Amygdala (tissue), 56 donors: Measurements from ENCODE around the gene TANC1.

ENCODE experiments used
- DNase-seq, 56 donors: peaks; one replicate each; lab custom pipeline; 2025; lab: John Stamatoyannopoulos, UW

TANC1 gene

GRCh38 chr2:159108181-159108893 lies 139.9 kb downstream of the TANC1 start:
- no peak for DNase-seq

GRCh38 chr2:159109517-159109916 lies 141.1 kb downstream of the TANC1 start:
- no peak for DNase-seq

- DNase-seq: no peak
These were observed 142.3 kb downstream of the TANC1 start for GRCh38 chr2:159110784-159111183.

GRCh38 chr2:159111346-159111927 lies 143.0 kb downstream of the TANC1 start:
- peak in 32 of 56 donors; percentile 6 to 74 (median 40) for DNase-seq

GRCh38 chr2:159114835-159115234 lies 146.4 kb downstream of the TANC1 start:
- no peak for DNase-seq

GRCh38 chr2:159116922-159117321 lies 148.5 kb downstream of the TANC1 start:
- DNase-seq: no peak

- DNase-seq: no peak
These were observed 149.2 kb downstream of the TANC1 start for GRCh38 chr2:159117658-159118057.

GRCh38 chr2:159118115-159118858 lies 149.8 kb downstream of the TANC1 start:
- peak; percentile 20 to 96 (median 74) for DNase-seq

- DNase-seq: no peak
These were observed 150.5 kb downstream of the TANC1 start for GRCh38 chr2:159118859-159119500.

GRCh38 chr2:159119652-159120257 lies 151.3 kb downstream of the TANC1 start:
- no peak for DNase-seq

GRCh38 chr2:159123786-159124185 lies 155.3 kb downstream of the TANC1 start:
- DNase-seq: no peak

GRCh38 chr2:159124441-159124911 lies 156.0 kb downstream of the TANC1 start:
- DNase-seq: peak in 1 of 56 donors; percentile 20

- DNase-seq: no peak
These were observed 156.6 kb downstream of the TANC1 start for GRCh38 chr2:159124931-159125467.

GRCh38 chr2:159125858-159126257 lies 157.4 kb downstream of the TANC1 start:
- no peak for DNase-seq

GRCh38 chr2:159126432-159127022 lies 158.1 kb downstream of the TANC1 start:
- no peak for DNase-seq

- DNase-seq: no peak
These were observed 159.8 kb downstream of the TANC1 start for GRCh38 chr2:159128191-159128590.

- DNase-seq: no peak
These were observed 160.8 kb downstream of the TANC1 start for GRCh38 chr2:159129269-159129668.

- DNase-seq: peak in 23 of 56 donors; percentile 3 to 58 (median 25)
These were observed 161.4 kb downstream of the TANC1 start for GRCh38 chr2:159129824-159130223.

- no peak for DNase-seq
These were observed 161.9 kb downstream of the TANC1 start for GRCh38 chr2:159130302-159130701.
